RCC 7860 (cell line): ENCODE measurements around the gene POU2F3.
A peak's percentile ranks its signal among the peaks of the same experiment; 100 is the strongest.

ENCODE experiments used
- DNase-seq: peaks from one replicate; pipeline ENCODE4 v3.0.0-alpha.2; 2015; ENCODE audit warnings: low spot score
- FAIRE-seq: peaks from 2 replicates; lab custom pipeline; 2012; peaks lifted over from hg19 to GRCh38; lab: Jason Lieb, UNC

The POU2F3 gene

DNA sequence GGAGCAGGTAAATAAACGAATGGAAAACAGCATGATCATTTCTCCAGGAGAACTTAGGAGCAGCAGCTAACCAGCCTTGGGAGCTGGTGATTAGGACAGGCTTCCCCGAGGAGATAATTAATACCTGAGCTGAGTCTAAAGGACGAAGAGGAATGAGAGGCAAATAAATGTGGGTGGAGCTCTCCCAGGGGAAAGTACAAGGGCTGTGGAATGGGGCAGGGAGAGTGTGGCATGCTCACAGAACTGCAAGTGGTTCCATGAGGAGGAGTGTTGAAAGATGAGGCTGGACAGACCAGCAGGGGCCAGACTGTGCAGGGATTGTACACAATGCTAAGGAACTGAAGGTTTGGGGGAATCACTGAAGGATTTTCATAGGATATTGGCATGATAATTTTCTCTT lies 70.9 kb downstream of the POU2F3 start:
- FAIRE-seq (no peak), DNase-seq (no peak)

DNA sequence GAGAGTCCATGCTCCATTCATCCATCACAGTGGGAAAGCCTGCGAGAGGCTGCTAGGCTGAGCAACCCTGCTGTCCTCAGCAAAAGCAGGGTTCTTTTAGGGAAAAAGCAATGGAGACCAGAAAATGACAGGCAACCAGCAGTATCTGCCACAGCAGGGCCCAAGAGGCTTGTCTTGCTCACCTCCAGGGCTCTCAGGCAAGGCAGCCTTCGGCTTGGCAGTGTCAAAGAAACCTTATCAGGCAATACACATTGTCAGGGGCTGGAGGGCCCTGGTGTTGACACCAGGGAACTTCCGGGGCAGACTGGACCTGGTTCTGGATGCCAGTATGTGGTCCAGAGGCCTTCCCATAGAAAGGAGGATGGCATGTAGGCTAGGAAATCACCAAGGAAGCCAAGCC lies 74.9 kb downstream of the POU2F3 start:
- FAIRE-seq = no peak

DNA sequence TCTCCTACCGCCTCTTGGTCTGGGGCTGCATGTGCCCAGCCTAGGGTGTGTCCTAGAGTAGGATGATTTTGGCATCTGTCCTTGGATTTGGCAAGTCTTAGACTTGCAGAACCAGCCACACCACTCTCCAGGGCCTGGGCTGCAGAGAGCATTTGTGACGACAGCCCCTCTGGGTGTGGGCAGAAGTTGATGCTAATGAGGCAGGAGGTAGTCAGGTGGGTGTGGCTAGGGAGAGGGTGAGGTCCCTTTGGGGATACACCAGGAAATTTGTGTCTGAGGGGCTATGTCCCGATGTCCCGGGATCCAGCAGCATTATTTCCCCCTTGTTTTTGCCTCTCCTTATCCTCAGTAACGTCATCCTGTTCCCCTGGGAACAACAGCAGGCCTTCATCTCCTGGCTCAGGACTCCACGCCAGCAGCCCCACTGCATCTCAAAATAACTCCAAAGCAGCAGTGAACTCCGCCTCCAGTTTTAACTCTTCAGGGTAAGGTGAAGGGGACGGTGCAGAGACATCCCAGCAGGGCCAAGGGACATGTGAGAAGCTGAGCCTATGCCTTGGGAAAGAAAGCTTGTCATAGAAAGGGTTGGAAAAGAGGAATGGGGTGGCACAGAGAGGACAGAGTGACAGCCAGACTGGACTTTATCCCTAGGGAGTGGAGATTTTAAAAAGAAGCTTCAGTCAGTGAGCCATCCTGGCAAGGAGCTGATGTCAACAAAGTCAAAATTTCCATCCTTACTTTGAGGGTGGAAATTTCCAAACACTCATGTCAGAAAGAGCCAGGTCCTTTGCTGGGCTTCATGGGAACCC lies 77.1 kb downstream of the POU2F3 start:
- no peak for DNase-seq
- FAIRE-seq = no peak

More for the DNA sequence above, 74.9 kb downstream of the POU2F3 start:
- DNase-seq = no peak

DNA sequence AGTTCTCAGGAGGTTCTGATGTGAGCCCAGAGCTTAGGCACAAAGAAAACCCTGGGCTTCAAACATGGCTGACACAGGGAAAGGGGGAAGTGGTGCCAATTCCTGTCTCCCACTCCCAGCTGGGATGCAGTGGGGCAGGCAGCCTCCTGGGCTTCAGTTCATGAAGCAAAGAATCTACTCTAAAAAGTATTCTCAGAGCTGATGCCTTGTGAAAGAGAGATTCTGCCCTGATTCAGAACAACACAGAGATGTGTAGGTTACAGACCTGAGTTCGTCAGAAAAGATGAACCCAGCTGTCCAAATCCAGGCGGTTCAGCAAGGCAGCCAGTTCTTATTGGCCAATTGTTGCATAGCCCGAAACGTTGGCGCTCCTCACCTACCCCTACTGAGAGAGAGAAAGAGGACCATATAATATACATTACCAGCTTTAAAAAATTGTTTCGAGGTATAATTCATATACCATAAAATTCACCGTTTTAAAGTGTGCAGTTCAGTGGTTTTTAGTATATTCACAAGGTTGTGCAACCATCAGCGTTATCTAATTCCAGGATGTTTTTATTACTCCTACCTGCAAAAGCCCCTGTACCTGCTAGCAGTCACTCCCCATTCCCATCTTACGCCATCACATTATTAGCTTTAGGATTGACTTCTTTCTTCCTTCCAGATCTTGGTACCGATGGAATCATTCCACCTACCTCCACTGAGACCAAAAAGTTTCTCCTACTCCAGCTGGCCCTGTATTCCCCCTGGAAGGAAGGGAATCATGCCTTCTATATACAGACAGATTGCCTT lies 77.9 kb downstream of the POU2F3 start:
- FAIRE-seq (no peak), DNase-seq (no peak)

DNA sequence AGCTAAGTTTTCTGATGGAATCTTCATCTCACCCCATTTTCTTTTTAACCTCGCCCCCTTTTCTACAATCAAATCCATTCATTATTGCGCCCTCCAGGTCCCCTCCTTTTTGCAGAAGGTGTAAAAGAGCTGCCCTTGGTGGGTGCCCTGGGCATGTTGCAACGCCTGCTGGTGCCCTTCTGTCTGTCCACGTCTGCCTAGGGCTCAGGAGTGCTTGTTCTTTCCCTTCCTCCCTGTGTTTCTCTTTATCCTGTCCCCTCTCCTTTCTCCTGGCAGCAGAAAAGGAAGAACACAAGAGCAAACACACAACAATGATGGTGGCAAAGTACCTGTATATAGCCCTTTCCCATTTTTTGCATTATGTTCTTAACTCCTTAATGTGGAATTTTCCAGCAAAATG lies 79.0 kb downstream of the POU2F3 start:
- no peak for FAIRE-seq
- DNase-seq = no peak

DNA sequence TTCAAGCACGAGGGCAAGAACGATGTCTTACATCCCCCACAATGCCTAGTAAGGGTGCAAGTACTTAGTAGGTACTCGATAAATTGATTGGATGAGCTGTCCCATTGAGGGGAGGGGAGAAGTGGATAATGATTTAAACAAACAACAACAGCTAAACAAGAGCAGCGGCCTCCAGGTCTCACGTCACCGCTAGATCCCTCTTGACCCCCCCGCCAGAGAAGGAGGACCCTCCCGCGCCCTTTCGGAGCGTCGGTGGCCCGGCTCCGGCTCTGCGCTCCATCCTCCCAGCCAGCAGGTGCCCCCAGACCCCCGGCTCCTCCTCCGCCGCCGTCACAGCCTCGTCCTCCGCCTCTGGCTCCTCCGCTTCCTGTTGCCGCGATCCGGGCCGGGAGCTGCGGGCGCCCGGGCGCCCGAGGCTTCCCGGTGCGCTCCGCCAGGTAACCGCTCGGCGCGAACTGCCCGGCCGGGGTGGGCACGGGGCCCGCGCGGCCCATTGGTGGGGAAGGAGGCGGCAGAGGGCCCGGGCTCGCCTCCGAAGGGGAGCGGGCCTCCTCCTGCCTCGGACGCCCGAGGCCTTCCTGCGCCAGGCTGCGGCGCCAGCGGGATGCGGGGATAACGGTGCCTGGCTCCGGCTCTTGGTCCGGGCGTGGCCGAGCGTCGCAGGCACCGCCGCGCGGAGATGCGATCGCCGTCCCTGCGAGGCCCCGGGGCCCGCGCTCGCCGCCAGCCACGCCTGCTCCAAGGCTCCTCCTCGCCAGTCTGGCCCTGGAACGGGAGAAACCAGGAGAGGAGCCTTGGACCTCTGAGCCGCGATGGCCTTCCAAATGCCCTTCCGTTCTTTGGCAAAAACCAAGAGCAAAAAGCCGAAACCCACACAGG lies 85.2 kb downstream of the POU2F3 start, which contains the start of gene TLCD5:
TLCD5 (plus strand) TSS at position 368 of the 879 bp plus-strand sequence. CDS start 2,143 bp downstream, outside the sequence.
- DNase-seq (peak; percentile 29), FAIRE-seq (no peak)

DNA sequence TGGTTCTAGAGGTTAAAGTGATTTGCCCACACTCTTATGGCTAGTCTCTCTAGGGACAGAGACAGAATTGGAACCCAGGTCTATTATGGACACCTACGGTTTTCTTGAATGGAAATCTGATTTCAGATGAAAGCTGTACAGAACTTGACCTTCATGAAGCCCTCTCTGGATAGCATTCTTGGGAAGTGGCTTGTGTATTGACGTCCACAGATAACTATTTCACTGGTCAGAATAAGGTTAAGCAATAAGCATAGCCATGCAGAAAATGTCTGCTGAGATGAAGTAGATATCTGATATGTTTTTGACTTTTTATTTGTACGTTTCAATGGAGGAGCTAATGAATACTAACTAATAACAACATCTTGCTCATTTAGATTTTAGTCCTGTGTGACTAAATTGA lies 86.3 kb downstream of the POU2F3 start:
- peak; percentile 22 for DNase-seq
- no peak for FAIRE-seq

DNA sequence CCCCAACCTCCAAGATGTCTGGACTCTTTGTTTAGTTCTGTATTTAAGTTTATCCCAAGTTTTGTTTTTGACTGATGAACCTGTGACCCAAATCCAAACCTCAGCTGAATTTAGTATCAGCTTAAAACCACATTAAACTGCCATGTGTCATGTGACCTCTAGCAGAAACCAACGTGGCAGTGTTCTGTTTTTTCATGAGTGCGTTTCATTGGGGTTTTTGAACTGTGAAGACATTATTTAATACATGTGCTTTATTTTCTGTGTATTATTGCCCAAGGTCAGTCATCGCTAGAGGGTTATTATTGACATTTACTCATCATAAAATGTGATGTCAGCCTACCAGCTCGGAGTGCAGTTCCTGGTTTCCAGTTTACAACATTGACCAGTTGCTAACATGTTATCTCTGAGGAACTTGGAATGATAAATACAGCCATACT lies 86.9 kb downstream of the POU2F3 start:
- FAIRE-seq (no peak), DNase-seq (peak; percentile 21)

DNA sequence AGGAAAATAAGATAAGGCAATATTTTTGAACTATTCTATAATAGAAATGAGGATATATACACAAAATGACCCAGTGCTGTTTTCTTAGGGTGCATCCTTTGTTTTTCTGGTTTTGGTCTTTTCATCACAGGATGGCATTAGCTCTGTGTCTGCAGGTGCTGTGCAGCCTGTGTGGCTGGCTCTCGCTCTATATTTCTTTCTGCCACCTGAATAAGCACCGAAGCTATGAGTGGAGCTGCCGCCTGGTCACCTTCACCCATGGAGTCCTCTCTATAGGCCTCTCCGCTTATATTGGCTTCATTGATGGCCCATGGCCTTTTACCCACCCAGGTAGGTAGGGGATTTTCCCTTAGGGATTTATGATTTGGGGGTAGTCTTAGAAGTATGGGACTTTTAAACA lies 87.4 kb downstream of the POU2F3 start:
- no peak for FAIRE-seq
- DNase-seq = no peak

DNA sequence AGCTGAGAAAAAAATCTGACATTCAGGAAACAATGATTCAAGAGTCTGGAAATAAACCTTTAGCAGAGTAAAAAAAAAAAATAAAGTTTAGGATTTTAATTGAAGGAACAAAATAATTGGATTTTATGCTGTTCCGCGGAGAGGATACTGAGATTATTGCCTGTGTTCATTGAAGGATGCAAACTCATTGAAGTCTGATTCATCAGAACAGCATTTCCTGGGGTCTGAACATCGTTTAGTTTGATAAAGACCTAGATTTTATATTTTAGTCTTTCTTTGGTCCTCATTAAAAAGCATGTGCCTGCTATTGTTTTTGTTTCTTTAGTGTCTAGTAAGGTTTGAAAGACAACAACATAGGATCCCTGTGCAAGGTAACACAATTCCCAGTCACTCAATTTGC lies 89.6 kb downstream of the POU2F3 start:
- FAIRE-seq (no peak), DNase-seq (no peak)

DNA sequence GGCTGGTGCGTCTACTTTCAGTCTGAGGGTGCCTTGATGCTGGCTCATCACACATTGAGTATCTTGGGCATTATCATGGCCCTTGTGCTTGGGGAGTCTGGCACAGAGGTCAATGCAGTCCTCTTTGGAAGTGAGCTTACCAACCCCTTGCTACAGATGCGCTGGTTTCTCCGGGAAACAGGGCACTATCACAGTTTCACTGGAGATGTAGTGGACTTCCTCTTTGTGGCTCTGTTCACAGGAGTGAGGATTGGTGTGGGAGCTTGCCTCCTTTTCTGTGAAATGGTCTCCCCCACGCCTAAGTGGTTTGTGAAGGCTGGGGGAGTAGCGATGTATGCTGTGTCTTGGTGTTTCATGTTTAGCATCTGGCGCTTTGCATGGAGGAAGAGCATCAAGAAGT lies 90.1 kb downstream of the POU2F3 start:
- DNase-seq = no peak
- no peak for FAIRE-seq

DNA sequence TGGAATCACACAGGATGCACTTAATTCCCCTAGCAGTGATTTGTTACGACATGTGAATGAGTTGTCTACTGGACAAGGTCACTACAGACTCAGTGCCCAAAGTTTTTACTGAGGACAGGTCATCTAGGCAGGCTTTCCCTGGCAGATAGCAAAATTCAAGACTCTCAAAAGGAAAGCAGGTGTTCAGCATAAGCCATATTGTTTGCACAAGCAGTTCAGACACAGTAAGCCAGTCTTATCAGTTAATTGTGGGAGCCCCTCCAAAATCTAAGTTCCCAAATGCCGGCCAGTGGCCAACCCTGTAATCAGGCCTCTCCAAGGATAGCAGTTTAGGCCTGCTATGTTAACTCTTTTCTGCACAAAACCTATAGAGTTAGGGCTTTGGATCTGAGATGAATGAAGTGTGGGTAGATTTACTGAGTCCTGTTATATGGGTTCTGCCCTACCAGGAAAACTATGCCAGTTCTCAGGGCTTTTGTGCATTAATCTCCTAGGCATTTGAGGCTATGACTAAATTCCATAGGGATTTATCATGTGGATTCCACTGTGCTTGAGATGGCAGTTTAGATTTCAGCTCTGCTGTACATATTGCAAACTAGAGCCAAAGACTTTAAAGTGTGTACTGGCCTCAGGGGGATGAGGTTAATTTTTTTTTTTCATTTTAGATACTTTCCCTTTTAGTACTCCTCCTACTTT lies 91.5 kb downstream of the POU2F3 start:
- peak; percentile 79 for DNase-seq
- FAIRE-seq = peak; percentile 90

DNA sequence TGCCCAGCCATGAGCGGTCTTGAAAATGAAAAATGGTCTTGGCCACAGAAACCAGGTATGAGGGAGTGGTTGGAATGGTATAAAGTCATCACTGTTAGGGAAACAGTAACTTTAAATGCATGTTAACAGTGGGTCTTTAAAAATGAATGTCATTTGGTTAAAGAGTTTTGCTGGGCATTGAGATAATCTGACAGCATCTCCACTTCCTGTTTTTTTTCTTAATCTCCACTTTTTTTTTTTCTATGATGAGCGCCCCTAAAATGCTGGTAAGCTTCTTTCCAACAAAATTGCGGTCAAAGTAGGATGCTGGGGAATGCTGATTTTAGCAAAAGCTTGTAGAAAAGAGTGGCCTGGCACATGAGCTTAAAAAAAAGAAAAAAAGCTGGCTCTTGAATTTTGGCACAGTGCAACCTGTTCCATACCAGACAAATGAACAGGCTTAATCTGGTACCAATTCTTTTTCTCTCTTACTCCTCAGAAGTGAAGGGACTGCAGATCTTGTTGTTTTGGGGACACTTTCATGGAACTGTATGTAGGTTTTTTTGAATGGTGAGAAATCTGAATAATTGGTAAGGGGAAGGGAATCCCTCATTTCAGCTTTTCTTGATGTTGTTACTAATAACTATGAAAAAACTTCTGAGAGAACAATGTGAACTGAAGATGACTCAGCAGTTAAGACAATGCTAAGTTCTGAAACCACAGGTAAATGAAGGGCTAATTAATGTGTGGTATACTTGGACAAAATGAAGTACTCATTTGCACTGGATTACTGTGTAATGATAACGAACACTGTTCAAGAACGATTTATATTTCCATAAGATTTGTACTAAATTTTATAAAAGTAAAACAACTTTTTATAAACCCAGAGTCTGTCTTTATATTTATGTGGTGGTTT lies 93.1 kb downstream of the POU2F3 start:
- DNase-seq (no peak), FAIRE-seq (no peak)

DNA sequence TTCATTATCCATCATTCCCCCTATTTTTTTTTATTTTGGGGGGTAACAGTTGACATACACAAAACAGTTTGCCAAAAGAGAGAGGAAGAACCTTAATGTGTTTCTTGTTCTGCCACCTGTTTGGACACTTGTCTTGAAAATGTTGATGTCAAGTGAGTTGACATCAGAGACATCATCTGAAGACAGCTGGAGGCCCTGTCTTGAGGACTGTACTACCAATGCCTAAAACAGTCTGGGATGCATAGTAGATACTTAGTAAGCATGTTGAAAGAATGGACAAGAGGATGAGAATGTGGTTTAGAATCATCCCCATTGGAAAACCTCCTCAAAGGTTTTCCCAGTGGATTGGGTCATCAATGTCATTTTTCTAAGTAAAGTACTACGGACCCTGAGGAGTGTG lies 93.9 kb downstream of the POU2F3 start:
- FAIRE-seq (no peak), DNase-seq (no peak)

DNA sequence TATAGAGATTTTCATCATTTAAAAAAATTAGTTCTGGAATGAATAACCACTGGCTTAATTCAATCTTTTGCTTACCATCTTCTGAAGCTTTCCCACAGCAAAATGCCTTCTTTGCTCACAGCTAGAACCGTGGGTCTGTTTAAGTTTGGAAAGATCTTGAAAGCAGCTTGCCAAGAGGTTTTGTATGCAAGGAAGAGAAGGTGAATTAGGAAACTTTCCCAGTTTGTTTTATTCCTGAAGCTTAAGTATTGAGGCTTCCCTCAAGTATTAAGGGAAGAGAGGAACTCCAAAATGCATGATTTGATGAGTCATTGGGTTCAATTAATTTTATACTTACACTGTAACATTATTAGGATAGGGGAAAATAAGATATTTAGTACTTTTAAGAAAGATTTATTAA lies 94.4 kb downstream of the POU2F3 start:
- DNase-seq = no peak
- FAIRE-seq = no peak

DNA sequence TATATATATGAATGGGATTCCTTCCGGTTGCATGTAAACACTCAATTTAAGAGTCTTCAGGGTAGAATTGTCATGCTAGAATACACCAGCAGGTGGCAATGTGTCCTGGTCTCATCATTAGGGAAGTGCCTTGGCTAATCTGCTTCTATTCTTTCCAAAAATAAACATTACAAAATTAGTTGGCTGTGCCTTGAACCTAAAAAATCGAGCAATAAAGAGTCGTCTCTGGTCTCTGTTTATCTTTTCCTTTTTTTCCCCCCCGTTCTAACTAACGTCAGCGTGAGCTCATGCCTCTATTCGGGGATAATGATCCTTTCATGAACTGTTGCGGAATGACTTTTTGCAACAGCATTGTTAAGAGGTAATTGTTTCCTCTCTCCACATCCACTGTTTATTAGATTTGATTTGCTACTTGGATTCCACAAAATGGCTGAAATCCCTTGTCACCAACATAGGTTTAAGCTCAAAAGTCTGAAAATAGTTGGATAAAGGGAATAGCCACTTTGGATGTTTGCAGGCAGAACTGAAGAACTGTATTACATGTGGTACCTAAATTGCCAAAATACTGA lies 95.0 kb downstream of the POU2F3 start:
- FAIRE-seq = no peak
- DNase-seq = peak; percentile 47

DNA sequence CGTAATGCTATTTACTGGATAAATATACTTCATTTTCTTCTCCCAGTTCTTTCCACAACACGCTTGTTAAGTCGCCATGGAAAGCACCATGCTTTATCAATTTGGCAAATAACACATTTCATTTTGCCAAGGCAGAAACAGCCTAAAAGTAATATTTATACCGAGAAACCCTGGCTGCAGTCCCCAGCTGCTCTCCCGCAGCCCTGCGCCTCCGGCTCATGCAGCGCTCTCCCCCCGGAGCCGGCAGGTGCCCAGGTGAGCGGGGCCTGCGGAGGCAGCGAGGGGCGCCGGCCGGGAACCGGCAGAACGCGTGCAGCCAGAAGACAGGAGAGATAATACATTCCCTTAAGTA lies 95.6 kb downstream of the POU2F3 start:
- FAIRE-seq = no peak
- no peak for DNase-seq

DNA sequence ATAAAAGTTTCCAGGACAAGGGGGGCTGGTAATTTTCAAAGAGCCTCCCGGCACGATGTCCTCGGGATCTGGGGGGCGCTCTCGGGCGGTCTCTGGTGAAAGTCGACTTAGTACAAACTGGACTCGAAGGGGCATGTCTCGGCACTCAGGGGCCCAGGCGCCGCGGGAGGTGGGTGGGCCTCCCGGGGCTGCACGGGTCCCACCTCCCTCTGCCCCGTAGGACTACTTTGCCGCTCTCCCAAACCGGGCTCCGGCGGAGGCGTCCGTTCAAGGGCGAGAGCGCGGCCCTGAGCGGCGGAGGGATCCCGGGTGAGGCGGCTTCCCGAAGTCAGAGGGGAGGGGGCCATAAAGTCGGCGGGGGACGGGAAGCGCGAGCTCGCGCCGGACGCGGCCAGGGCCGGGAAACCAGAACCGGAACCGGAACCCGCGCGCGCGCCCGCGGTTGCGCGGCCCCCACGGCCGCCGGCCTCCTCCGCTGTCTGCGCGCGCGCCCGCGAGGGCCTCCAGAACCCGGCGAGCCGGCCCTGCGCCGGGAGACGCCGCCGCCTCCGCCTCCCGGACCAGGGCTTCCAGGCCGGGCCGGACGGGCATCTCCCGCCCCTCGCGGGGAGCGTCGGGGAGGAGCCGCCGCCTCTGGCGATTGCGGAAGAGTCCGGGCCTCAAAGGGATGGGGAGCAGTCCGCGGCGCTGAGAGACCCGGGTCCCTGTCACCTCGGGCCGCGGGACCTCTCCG lies 96.1 kb downstream of the POU2F3 start, which contains the start of gene ARHGEF12:
ARHGEF12 (plus strand) TSS at position 506 of the 733 bp plus-strand sequence. CDS start 831 bp downstream, outside the sequence.
- peak; percentile 76 for DNase-seq
- no peak for FAIRE-seq
